Measurements from ENCODE around the gene PTGR2.
A peak's percentile ranks its signal among the peaks of the same experiment; 100 is the strongest.

The PTGR2 gene

DNA sequence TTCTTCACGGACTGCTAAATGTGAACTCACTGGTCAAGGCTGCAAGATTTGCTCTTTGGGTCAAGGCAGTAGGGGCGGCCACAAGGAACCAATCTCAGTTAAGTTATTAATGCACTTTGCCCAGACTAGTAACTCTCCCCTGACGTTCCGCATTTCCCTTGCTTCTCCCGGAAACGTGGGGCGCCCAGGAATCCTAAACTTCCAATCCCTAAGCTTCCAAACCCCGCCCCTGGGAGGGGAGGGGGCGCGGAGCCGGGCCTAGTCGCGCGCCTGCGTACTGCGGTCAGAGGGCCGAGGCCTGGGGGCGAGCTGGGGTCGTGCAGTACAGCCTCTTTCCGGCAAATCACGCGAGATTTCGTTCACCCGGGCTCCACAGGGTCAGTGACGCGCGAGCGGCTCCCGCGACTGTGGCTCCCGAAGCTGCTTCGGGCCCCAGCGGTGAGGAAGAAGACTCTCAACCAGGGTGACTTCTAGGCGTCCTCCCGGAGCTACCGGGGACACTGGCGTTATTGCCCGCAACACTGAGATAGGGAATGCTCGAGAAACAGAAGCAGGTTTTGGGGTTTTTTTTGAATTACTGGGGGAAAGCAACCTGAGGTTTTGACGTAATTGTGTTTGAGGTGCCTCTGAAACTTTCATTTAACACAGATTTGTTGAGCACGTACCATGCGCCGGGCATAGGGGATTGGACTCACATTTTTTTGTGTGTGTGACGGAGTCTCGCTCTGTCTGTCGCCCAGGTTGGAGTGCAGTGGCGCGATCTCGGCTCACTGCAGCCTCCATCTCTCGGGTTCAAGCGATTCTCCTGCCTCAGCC is at the start of gene PTGR2:
TSS of gene PTGR2 (plus strand) at position 265 of the 816 bp plus-strand sequence. CDS start 7,032 bp downstream, outside the sequence.
- peak; percentile 99 for DNase-seq

GRCh38 chr14:73802431-73803188 is 49.0 kb upstream of the PTGR2 start:
- peak overlapping the region; percentile 95 for H3K27ac Mint-ChIP-seq
- no peaks in the 10 kb centered on the region for H3K9me3 Mint-ChIP-seq
- H3K4me3 Mint-ChIP-seq = no peak overlapping the region
- no peaks in the 10 kb centered on the region for H3K36me3 Mint-ChIP-seq (ENCODE audit: low read depth)
- TF ChIP-seq, protein P1, sequence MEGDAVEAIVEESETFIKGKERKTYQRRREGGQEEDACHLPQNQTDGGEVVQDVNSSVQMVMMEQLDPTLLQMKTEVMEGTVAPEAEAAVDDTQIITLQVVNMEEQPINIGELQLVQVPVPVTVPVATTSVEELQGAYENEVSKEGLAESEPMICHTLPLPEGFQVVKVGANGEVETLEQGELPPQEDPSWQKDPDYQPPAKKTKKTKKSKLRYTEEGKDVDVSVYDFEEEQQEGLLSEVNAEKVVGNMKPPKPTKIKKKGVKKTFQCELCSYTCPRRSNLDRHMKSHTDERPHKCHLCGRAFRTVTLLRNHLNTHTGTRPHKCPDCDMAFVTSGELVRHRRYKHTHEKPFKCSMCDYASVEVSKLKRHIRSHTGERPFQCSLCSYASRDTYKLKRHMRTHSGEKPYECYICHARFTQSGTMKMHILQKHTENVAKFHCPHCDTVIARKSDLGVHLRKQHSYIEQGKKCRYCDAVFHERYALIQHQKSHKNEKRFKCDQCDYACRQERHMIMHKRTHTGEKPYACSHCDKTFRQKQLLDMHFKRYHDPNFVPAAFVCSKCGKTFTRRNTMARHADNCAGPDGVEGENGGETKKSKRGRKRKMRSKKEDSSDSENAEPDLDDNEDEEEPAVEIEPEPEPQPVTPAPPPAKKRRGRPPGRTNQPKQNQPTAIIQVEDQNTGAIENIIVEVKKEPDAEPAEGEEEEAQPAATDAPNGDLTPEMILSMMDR (IDR thresholded peaks at IDR 0.05) = no peak
- H3K4me1 Mint-ChIP-seq = peaks cover 24% of the 10 kb centered on the region
- H3K27me3 Mint-ChIP-seq (ENCODE audit: low read depth, poor library complexity) = peaks cover 8% of the 10 kb centered on the region
- DNase-seq = no peak

More for the DNA sequence above, at the start of gene PTGR2:
- H3K9me3 Mint-ChIP-seq = peaks cover 3% of the 10 kb centered on the region
- peak within 1 kb of the TSS; percentile 100 for H3K27ac Mint-ChIP-seq
- H3K4me3 Mint-ChIP-seq = peak within 1 kb of the TSS; percentile 98
- TF ChIP-seq, protein P1 (IDR thresholded peaks at IDR 0.05) = no peak
- peaks cover 4% of the 10 kb centered on the region for H3K36me3 Mint-ChIP-seq (ENCODE audit: low read depth)
- H3K27me3 Mint-ChIP-seq (ENCODE audit: low read depth, poor library complexity) = peaks cover 6% of the 10 kb centered on the region
- peaks cover 26% of the 10 kb centered on the region for H3K4me1 Mint-ChIP-seq

- no peaks in the 10 kb centered on the region for H3K9me3 Mint-ChIP-seq
- no peak overlapping the region for H3K27ac Mint-ChIP-seq
- H3K4me1 Mint-ChIP-seq = peaks cover 31% of the 10 kb centered on the region
- TF ChIP-seq, protein P1 (IDR thresholded peaks at IDR 0.05) = no peak
- H3K27me3 Mint-ChIP-seq (ENCODE audit: low read depth, poor library complexity) = peaks cover 8% of the 10 kb centered on the region
- no peak overlapping the region for H3K4me3 Mint-ChIP-seq
- DNase-seq = no peak
- H3K36me3 Mint-ChIP-seq (ENCODE audit: low read depth) = no peaks in the 10 kb centered on the region
These were observed 47.0 kb upstream of the PTGR2 start for GRCh38 chr14:73804636-73805035.

DNA sequence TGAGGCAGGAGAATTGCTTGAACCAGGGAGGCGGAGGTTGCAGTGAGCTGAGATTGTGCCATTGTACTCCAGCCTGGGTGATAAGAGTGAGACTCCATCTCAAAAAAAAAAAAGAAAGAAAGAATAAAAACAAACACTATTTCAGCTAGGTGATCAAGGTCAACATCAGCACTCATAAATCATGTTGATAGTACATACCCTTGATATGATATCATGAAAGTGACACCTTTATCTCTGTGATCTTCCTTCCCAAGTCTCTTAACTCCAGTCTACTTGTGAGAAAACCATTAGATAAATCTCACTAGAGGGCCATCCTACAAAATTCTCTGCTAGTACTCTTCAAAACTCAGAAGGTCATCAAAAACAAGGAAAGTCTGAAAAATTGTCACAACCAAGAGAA is 44.2 kb upstream of the PTGR2 start:
- H3K9me3 Mint-ChIP-seq = no peaks in the 10 kb centered on the region
- H3K27ac Mint-ChIP-seq = no peak overlapping the region
- DNase-seq = no peak
- H3K36me3 Mint-ChIP-seq (ENCODE audit: low read depth) = no peaks in the 10 kb centered on the region
- no peak overlapping the region for H3K4me3 Mint-ChIP-seq
- H3K4me1 Mint-ChIP-seq = peaks cover 32% of the 10 kb centered on the region
- TF ChIP-seq, protein P1 (IDR thresholded peaks at IDR 0.05) = no peak
- H3K27me3 Mint-ChIP-seq (ENCODE audit: low read depth, poor library complexity) = peaks cover 13% of the 10 kb centered on the region

DNA sequence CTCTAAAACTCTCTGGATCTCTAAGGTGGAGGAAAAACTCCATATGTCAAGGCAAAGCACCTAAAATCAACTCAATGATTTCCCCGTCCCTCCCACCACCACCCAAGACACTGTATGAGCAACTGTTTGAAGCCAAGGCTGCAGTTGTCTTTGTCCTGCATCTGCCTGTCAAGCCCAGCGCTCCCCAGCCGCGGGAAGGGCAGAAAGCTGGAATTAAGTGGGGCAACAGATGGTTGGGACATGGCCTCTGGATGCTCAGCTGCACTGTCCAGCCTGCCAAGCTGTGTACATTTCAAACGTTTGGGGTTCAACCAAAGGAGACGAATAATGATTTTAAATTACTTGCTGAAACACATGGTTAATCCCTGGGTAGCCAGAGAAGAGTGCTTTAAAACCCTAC is 42.2 kb upstream of the PTGR2 start:
- Mint-ChIP-seq H3K27me3 (ENCODE audit: low read depth, poor library complexity) (peaks cover 13% of the 10 kb centered on the region), H3K9me3 (no peaks in the 10 kb centered on the region), H3K4me3 (no peak overlapping the region), H3K4me1 (peaks cover 34% of the 10 kb centered on the region), H3K27ac (no peak overlapping the region), H3K36me3 (ENCODE audit: low read depth) (no peaks in the 10 kb centered on the region)
- DNase-seq = no peak
- TF ChIP-seq, protein P1 (IDR thresholded peaks at IDR 0.05) = no peak
